GM10266 (cell line): ENCODE data around the gene GPSM3.
"Not testable (repeated sequence)": the region's sequence is repeated elsewhere in the genome, so short reads cannot be mapped to it uniquely, and the experiment has no call there.

Experiments
- DNase-seq: peaks from one replicate; pipeline ENCODE4 v3.0.0; 2012; ENCODE audit errors: extremely low spot score
- CTCF ChIP-seq: IDR thresholded peaks from 2 replicates; pipeline ENCODE4 v1.5.1; 2012; ENCODE audit warnings: mild to moderate bottlenecking, low read depth; ENCODE audit not compliant: control insufficient read depth, insufficient read depth; ENCODE audit errors: missing control alignments

The GPSM3 gene

GRCh38 chr6:32190054-32190851 is 2.2 kb downstream of the GPSM3 start, which contains the start of gene PBX2:
TSS of gene PBX2 (minus strand) at chr6:32190202. CDS start at chr6:32189915, 287 bp downstream.
- DNase-seq, result peak; percentile 86

GRCh38 chr6:32189742-32190053 is 2.7 kb downstream of the GPSM3 start:
- DNase-seq, result no peak
- TF ChIP-seq CTCF, result no peak

More at GRCh38 chr6:32190054-32190851, 2.2 kb downstream of the GPSM3 start, which contains the start of gene PBX2:
- TF ChIP-seq CTCF, result no peak

GRCh38 chr6:32189069-32189741 is 3.2 kb downstream of the GPSM3 start:
- no peak for DNase-seq
- no peak for TF ChIP-seq CTCF

- no peak for TF ChIP-seq CTCF
- DNase-seq, result no peak
Measured at GRCh38 chr6:32188381-32189068, 3.9 kb downstream of the GPSM3 start.

- not testable (repeated sequence) for DNase-seq
Measured at GRCh38 chr6:32187725-32188380, 4.6 kb downstream of the GPSM3 start.

GRCh38 chr6:32187009-32187709 is 5.3 kb downstream of the GPSM3 start:
- no peak for DNase-seq
- TF ChIP-seq CTCF, result no peak

- DNase-seq, result not testable (repeated sequence)
Measured at GRCh38 chr6:32186151-32186840, 6.1 kb downstream of the GPSM3 start.

GRCh38 chr6:32185681-32186131 is 6.7 kb downstream of the GPSM3 start:
- not testable (repeated sequence) for DNase-seq
